AG10803 (cell line): ENCODE results near the gene LIPC.

ENCODE experiments used
- DNase-seq: peaks from one replicate; pipeline ENCODE4 v3.0.0; 2010; ENCODE audit warnings: low read depth
- H3K4me3 ChIP-seq: 2 replicates; pipeline ENCODE4 v1.5.1; 2011; ENCODE audit warnings: mild to moderate bottlenecking, low read length, control low read depth
- CTCF ChIP-seq: conservative IDR thresholded peaks from 2 replicates; pipeline ENCODE4 v1.5.1; 2011; ENCODE audit warnings: mild to moderate bottlenecking, low read length, control low read depth, inconsistent platforms

LIPC gene

GRCh38 chr15:58547628-58548307, 116.0 kb downstream of the LIPC start:
- H3K4me3 ChIP-seq, result no peak overlapping the region
- no peak for DNase-seq
- TF ChIP-seq CTCF, result no peak

- no peak overlapping the region for H3K4me3 ChIP-seq
- TF ChIP-seq CTCF, result no peak
- no peak for DNase-seq
Measured at GRCh38 chr15:58548308-58549012, 116.7 kb downstream of the LIPC start.

DNA sequence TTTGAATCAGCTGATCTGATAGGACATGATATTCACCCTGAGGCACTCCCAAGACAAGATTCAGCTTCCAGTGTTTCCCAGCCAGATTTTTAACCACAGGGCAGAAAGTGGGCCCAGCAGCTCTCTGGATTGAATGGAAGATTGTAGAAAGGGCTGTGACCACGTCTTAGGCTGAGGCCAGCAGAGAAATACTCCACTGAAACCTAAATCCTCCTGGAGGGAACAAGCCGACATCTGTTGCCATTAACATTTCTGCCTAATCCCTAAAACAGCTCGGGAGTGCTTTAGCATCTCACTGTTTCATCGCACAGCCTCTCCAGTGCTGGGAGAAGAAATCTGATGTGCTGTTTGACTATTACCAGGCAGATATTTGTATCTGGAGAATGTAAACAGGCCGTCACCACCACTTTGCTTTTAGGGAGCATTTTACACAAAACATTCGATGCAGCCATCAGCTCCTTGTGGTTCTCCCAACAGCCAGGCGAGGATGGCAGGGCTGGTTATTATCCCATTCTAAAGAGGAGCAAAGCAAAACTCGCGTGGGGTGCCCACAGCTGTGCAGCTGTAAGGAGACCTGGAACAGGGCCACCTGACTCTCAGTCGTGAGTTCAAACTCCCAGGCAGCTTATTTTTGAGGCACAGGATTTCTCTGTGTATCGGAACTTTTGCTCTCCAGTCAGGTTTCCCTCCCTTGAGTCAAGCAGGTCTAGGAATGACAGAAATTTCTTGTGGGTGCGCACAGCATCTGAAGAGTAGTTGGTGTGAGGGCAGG, 117.4 kb downstream of the LIPC start:
- no peak for DNase-seq
- H3K4me3 ChIP-seq, result no peak overlapping the region
- no peak for TF ChIP-seq CTCF

DNA sequence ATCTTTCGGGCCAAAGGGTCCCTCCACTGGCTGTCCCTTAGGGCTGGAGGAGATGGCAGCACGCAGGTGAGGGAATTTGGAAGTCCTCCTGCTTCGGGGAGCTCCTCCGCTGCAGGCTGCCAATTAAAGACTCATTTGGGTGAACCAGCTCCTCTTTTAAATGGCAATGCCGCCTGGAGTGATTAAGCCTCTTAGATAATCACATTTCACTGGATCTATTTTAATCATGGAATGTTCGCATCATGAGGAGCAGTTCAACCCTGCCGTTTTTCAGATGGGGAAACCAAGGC, 117.9 kb downstream of the LIPC start:
- DNase-seq, result no peak
- H3K4me3 ChIP-seq, result no peak overlapping the region
- TF ChIP-seq CTCF, result no peak

GRCh38 chr15:58551084-58551763, 119.4 kb downstream of the LIPC start:
- TF ChIP-seq CTCF, result no peak
- H3K4me3 ChIP-seq, result peak overlapping the region; percentile 12; the same call in 1 of the 2 replicates
- DNase-seq, result no peak

DNA sequence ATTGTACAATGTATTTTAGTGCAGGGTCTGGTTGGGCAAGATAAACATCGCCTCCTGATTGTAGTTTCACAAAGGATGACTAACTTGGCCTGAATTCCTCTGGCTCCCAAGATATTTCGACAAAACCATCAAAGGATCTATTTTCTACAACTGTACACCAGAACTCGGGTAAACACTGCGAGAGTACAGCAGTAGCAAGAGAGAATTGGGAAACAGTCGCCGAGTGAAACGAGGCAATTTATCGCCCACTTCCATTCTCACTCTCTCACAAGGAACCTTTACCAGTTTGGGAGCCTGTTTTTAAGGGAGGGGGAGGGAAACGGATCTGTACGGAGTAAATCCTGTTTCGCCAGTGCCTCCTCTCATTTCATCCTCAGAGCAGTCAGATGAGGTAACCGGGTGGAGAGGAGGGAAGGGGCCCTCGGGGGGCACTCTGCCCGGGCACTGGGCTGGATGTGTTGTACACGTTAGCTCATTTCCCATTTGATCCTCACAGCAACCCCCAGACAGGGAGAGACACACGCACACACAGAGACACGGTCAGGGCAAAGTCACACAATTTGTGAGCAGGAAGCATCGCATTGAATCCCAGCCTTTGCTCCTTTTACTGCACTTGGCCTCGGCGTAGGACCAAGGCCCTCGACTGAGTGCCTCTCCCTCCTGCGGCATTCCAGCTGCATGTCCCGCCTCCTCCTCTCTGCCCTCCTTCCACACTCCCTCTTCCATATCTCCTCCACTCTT, 120.1 kb downstream of the LIPC start:
- H3K4me3 ChIP-seq, result peak overlapping the region; percentile 41
- peak; percentile 96 for DNase-seq
- no peak for TF ChIP-seq CTCF
